ENCODE results near the gene ATF6.

- TF ChIP-seq CTCF (IDR thresholded peaks at IDR 0.05; ENCODE audit: low read depth, low read length, poor library complexity, severe bottlenecking) (no peak), EZH2phosphoT487 (IDR thresholded peaks at IDR 0.05; ENCODE audit: borderline replicate concordance, low read length) (no peak)
Measured at GRCh38 chr1:162010175-162010506, 244.0 kb downstream of the ATF6 start.

All from DOHH2 (cell line).